WI38 (cell line): Measurements from ENCODE around the gene CFHR5.
"Not testable (repeated sequence)": the region's sequence is repeated elsewhere in the genome, so short reads cannot be mapped to it uniquely, and the experiment has no call there.

ENCODE experiments used
- H3K4me3 ChIP-seq: 2 replicates; pipeline ENCODE4 v1.5.1; 2011; ENCODE audit warnings: low read depth, mild to moderate bottlenecking, control low read depth, low read length
- TF ChIP-seq, protein P1 (sequence below): IDR thresholded peaks from 2 replicates; pipeline ENCODE4 v1.5.1; 2012; ENCODE audit warnings: low read depth, mild to moderate bottlenecking, control low read depth, low read length

The CFHR5 gene

GRCh38 chr1:196977278-196977677 lies at the start of gene CFHR5:
Gene CFHR5 (plus strand): TSS chr1:196977556. CDS start chr1:196977665, 109 bp downstream.
- H3K4me3 ChIP-seq = no peak within 1 kb of the TSS
- TF ChIP-seq, protein P1, sequence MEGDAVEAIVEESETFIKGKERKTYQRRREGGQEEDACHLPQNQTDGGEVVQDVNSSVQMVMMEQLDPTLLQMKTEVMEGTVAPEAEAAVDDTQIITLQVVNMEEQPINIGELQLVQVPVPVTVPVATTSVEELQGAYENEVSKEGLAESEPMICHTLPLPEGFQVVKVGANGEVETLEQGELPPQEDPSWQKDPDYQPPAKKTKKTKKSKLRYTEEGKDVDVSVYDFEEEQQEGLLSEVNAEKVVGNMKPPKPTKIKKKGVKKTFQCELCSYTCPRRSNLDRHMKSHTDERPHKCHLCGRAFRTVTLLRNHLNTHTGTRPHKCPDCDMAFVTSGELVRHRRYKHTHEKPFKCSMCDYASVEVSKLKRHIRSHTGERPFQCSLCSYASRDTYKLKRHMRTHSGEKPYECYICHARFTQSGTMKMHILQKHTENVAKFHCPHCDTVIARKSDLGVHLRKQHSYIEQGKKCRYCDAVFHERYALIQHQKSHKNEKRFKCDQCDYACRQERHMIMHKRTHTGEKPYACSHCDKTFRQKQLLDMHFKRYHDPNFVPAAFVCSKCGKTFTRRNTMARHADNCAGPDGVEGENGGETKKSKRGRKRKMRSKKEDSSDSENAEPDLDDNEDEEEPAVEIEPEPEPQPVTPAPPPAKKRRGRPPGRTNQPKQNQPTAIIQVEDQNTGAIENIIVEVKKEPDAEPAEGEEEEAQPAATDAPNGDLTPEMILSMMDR = no peak

DNA sequence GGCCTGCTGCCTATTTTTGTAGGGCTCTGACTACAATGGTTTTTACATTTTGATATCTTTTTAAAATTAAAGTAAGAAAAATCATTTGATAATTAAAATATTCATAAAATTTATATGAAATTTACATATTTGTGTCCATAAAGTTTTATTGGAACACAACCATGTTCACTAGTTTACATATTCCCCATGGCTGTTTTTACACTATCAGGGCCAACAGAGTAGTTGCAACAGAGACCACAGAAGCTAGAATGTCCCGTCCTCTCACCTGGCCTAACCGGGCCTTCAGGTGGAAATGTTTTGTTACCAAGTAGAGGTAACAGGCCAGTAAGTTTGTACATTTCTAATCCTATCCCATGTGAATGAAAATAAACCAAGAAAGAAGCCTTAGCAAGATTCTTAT lies 44.5 kb upstream of the CFHR5 start:
- not testable (repeated sequence) for H3K4me3 ChIP-seq

DNA sequence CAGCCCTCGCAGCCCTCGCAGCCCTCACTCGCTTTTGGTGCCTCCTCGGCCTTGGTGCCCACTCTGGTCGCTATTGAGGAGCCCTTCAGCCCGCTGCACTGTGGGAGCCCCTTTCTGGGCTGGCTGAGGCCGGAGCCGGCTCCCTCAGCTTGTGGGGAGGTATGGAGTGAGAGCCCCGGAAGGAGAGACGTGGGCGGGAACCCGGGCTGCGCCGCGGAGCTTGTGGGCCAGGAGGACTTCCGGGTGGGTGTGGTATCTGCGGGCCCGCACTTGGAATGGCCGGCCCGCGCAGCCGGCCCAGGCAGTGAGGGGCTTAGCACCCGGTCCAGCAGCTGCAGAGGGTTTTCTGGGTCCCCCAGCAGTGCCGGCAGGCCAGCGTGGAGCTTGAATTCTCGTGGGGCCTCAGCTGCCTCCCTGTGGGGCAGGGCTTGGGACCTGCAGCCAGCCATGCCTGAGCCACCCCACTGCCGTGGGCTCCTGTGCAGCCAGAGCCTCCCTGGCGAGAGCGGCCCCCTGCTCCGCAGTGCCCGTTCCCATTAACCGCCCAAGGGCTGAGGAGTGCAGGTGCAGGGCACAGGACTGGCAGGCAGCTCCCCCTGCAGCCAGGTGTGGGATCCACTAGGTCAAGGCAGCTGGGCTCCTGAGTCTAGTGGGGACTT lies 43.7 kb upstream of the CFHR5 start:
- no peak overlapping the region for H3K4me3 ChIP-seq
- TF ChIP-seq, protein P1 = no peak

DNA sequence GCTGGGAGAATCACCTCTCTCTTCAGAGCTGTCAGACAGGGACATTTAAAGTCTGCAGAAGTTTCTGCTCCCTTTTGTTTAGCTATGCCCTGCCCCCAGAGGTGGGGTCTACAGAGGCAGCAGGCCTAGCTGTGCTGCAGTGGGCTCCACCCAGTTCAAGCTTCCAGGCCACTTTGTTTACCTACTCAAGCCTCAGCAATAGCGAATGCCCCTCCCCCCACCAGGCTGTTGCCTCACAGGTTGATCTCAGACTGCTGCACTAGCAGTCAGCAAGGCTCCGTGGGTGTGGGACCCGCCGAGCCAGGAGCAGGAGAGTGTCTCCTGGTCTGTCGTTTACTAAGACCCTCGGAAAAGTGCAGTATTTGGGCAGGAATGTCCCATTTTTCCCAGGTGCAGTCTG lies 35.9 kb upstream of the CFHR5 start:
- H3K4me3 ChIP-seq = not testable (repeated sequence)

DNA sequence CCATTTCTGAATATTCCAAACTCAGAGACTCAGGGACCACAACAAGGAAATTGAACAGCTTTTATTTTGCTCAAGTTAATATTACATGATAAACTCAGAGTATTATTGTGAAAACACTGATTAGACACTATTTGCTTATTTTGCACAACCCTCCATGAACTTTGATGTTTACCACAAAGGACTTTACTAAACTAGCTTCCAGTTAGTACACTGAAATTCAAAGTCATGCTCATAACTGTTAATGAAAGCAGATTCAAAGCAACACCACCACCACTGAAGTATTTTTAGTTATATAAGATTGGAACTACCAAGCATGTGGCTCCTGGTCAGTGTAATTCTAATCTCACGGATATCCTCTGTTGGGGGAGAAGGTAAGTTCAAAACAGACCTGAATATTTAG lies 33.8 kb upstream of the CFHR5 start, which contains the start of gene CFHR2:
TSS of gene CFHR2 (plus strand) at position 171 of the 400 bp plus-strand sequence. CDS start at position 314, 143 bp downstream.
- not testable (repeated sequence) for H3K4me3 ChIP-seq

DNA sequence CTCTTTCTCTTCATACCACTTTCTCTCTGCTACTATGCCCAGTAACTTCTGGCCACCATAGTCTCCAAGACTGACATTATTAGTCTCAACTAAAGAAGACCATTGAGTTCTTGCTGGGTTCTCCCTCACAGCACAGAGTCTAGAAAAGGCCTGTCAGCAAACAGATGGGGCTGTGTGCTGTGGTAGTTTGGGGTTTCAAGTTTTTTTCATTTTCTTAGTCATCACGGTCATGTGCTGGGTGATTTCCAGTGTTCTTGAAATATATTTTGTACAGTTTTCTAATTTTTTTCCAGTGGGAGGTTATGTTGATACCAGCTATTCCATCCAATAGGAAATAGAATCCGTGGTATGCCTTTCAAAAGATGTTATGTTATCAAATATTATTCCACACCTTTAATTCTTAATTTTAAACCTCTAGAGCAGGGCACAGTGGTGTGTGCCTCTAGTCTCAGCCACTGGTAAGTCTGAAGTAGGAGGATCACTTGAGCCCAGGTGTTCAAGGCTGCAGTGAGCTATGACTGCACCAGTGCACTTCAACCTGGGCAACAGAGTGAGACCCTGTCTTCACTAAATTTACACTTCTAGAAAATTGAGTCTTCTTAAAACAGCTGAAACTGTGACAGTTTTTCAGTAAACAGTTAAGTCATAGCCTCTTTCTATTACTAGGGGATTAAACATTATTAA lies 25.5 kb upstream of the CFHR5 start:
- TF ChIP-seq, protein P1 = no peak
- H3K4me3 ChIP-seq = no peak overlapping the region

- H3K4me3 ChIP-seq = no peak overlapping the region
- TF ChIP-seq, protein P1 = no peak
Observed at GRCh38 chr1:196954778-196955177, 22.6 kb upstream of the CFHR5 start.

GRCh38 chr1:196955926-196956325 lies 21.4 kb upstream of the CFHR5 start:
- no peak overlapping the region for H3K4me3 ChIP-seq
- TF ChIP-seq, protein P1 = no peak

- no peak overlapping the region for H3K4me3 ChIP-seq
- TF ChIP-seq, protein P1 = no peak
Observed at GRCh38 chr1:196960854-196961253, 16.5 kb upstream of the CFHR5 start.
